Skin epidermis (tissue), 12 donors: ENCODE data around the gene MT1E.
"Not testable (repeated sequence)": the region's sequence is repeated elsewhere in the genome, so short reads cannot be mapped to it uniquely, and the experiment has no call there.

Experiments
- H3K27ac ChIP-seq, 21 experiments: fragments of 200-600 bp; sonication (generic) in 11 of 21; one replicate each; pipeline ENCODE4 v1.5.0; 2020; ENCODE audit warnings: mild to moderate bottlenecking in 3 of 21, inconsistent platforms in 2 of 21, moderate library complexity in 2 of 21
- H3K4me3 ChIP-seq, 7 experiments: fragments of 200-600 bp; sonication (generic) in 2 of 7; one replicate each; pipeline ENCODE4 v1.5.0; 2020; ENCODE audit warnings: inconsistent platforms in 2 of 7, mild to moderate bottlenecking in 2 of 7, moderate library complexity in 1 of 7

Gene MT1E

GRCh38 chr16:56625140-56625942 lies at the start of gene MT1E:
MT1E (plus strand) TSS chr16:56625781; CDS start chr16:56625852, 71 bp downstream.
- peak within 1 kb of the TSS; percentile 30 to 65 (median 52) for H3K4me3 ChIP-seq
- H3K27ac ChIP-seq = peak within 1 kb of the TSS; percentile 62 to 96 (median 85)

DNA sequence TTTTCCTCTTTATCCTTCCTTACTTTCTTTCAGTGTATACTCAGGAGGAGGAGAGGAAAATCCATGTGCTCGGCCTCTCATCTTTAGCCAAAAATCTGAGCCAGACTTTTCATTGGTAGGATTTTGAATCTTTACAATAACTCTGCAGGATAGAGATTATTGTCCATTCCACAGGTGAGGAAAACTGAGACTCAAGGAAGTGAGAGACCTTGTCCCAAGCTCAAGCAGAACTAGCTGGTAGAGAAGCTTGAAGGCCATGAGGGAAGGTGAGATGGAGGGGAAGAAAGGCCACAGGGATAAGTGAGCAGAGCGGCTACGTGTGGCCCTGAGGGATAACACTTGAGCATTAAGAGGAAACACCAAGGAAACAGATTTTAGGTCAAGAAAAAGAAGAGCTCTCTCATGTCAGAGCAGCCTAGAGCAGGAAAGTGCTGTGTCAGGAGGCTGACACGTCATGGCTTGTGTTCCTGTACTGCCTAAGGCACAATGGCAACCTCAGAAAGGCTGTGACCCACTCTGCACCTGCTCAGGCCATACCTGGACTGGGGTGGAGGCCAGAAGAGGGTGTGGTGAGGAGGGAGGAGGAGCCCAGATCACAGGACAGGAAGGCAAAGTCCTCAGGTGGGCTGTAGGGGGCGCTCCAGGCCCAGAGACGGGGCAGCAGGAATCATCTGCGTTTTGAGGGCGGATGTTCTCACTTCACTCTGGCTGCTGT lies 48.8 kb upstream of the MT1E start:
- H3K4me3 ChIP-seq = no peak overlapping the region
- no peak overlapping the region for H3K27ac ChIP-seq

DNA sequence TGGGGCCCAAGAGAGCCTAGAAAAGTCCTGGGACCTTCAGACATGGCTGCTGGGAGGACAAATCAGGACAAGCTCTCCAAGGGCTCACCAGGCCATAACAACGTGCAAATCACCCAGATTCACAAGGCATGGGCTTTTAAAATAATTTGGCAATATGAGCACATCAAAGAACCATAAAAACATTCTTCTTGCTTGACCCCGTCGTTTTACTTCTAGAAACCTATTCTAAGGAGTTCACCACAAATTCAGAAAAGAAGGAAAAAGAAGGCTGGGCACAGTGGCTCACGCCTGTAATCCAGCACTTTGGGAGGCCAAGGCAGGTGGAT lies 48.3 kb upstream of the MT1E start:
- Histone ChIP-seq H3K4me3 (no peak overlapping the region), H3K27ac (no peak overlapping the region)

- Histone ChIP-seq H3K4me3 (no peak overlapping the region), H3K27ac (no peak overlapping the region)
These were observed 45.1 kb upstream of the MT1E start for GRCh38 chr16:56580391-56581048.

DNA sequence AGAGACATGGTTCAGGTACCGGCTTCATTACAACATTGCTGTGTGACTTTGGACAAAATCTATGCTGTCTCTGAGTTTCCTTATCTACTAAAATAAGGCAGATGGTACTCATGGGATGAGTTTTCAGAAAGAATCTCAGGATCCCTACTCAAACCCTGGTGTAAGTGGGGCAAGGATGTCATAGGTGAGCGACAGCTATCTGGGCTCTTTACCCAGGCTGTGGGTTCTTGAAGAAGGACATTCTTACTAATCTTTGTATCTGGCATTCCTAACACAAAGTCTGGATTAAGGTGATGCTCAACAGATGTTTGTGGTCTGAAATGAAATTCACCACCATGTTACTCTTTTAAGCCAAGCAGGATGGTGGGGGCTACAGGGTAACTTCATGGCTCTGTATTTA lies 42.7 kb upstream of the MT1E start:
- H3K4me3 ChIP-seq, H3K27ac ChIP-seq: not testable (repeated sequence)

DNA sequence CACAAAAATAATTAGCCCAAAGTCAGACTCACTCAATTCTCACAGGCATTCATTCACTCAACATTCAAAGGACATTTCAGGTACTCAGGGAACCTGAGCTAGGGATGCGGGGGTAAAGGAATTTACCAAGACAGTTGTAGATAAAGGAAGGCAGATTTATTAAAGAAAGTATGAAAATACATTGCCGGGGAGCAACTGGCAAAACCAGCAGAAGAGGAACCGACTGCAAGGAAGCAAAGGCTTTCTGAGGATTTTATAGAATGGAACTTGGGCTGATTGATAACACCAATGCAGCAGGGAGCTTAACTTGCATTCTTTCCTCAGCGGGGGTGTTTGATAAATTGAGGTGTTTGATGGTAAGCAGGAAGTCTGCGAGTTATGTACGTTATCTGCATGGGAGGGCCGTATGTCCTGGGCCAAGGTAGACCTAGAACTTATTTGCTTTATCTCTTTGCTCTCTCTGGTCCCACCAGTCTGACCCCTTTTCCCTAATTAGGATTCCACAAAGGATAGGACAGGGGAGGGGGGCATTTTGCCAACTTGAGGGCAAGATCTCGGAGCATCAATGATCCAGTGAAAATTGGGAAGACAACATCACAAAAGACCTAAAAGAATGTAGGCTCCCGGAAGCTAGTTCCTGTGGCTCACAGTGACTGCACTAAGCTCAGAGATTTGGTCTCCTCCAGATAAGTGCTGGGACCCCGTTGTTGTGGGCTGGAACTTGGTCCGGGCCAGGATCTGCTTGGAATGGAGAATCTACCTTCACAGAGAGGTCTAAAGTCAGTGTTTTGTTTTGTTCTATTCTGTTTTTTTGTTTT lies 42.0 kb upstream of the MT1E start:
- Histone ChIP-seq H3K4me3 (no peak overlapping the region), H3K27ac (no peak overlapping the region)

DNA sequence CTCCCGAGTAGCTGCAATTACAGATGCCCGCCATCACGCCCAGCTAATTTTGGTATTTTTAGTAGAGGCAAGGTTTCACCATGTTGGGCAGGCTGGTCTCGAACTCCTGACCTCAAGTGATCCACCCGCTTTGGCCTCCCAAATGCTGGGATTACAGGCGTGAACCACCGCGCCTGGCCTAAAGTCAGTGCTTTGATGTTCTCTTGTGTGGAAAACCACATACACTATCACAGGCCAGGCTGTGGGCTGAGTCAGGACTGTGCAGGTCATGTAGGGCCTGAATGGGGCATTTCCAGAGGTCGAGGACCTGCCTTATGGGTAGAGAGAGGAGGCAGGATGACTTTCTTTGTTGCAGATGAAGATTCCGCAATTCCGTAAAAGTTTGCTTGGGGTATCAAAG lies 41.3 kb upstream of the MT1E start:
- Histone ChIP-seq H3K27ac (no peak overlapping the region), H3K4me3 (no peak overlapping the region)

- Histone ChIP-seq H3K27ac (no peak overlapping the region), H3K4me3 (peak overlapping the region in 6 of 7 experiments; percentile 2 to 40 (median 18))
These were observed 36.8 kb upstream of the MT1E start for GRCh38 chr16:56588781-56589140.

GRCh38 chr16:56589141-56590039 lies 36.2 kb upstream of the MT1E start, which contains the start of gene MT3:
MT3 (plus strand) TSS chr16:56589528; CDS start chr16:56589591, 63 bp downstream.
- Histone ChIP-seq H3K4me3 (peak within 1 kb of the TSS; percentile 2 to 40 (median 19)), H3K27ac (no peak within 1 kb of the TSS)

DNA sequence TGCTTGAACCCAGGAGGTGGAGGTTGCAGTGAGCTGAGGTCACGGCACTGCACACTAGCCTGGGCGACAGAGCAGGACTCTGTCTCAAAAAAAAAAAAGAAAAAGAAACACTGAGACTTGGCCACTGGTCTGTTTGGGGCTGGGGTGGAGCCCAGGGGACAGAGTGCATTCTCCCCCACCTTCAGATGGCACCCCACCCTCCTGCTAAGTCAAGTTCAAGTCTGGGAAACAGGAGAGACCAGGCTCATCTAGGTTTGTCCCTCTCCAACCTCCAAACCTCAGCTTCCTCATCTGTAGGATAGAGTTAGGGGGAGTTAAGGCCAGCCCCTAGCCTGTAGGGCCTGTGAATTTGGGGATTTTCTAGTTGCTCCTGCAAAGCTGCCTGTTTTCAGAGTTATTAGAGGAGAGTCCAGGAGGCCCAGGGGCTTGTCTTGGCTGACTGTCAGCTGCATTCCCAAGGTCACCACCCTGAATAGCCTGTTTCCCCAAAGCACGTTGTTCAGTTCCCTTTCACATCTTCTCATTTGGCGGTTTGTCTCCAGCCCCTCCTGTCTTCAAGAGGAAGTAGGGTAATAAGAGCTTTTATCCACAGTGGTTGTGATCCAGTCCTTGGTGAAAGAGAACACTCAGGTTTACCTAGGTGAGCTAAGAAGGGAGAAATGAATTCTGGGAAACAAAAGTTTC lies 34.1 kb upstream of the MT1E start:
- Histone ChIP-seq H3K27ac (no peak overlapping the region), H3K4me3 (no peak overlapping the region)

DNA sequence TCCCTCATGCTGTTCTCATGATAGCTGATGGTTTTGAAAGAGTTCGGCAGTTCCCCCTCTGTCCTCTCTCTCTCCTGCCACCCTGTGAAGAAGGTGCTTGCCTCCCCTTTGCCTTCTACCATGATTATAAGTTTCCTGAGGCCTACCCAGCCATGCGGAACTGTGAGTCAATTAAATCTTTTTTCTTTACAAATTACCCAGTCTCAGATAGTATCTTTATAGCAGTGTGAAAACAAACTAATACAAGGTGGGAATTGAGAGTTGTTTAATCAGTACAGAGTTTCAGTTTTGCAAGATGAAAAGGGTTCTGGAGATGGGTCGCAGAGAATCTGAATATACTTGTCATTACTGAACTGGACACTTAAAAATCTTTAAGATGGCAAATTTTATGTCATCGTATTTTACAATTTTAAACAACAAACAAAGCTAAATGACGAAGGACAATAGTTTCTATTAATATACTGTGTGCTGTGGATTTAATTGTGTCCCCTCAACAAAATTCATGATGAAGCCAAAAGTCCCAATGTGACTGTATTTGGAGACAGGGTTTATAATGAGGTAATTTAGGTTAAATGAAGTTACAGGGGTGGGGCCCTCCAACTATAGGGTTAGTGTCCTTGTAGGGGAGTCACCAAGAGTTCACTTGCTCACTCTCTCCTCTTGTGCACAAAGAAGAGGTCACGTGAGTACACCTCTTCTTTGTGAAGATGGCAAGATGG lies 31.8 kb upstream of the MT1E start:
- no peak overlapping the region for H3K27ac ChIP-seq
- H3K4me3 ChIP-seq = no peak overlapping the region

- H3K4me3 ChIP-seq = no peak overlapping the region
- no peak overlapping the region for H3K27ac ChIP-seq
These were observed 31.3 kb upstream of the MT1E start for GRCh38 chr16:56594292-56594619.

GRCh38 chr16:56600398-56600999 lies 25.1 kb upstream of the MT1E start:
- H3K4me3 ChIP-seq = no peak overlapping the region
- no peak overlapping the region for H3K27ac ChIP-seq

- Histone ChIP-seq H3K4me3 (no peak overlapping the region), H3K27ac (no peak overlapping the region)
These were observed 24.3 kb upstream of the MT1E start for GRCh38 chr16:56601325-56601724.

- H3K27ac ChIP-seq = peak overlapping the region in 1 of 21 experiments; percentile 14
- H3K4me3 ChIP-seq = no peak overlapping the region
These were observed 22.0 kb upstream of the MT1E start for GRCh38 chr16:56603589-56603988.

DNA sequence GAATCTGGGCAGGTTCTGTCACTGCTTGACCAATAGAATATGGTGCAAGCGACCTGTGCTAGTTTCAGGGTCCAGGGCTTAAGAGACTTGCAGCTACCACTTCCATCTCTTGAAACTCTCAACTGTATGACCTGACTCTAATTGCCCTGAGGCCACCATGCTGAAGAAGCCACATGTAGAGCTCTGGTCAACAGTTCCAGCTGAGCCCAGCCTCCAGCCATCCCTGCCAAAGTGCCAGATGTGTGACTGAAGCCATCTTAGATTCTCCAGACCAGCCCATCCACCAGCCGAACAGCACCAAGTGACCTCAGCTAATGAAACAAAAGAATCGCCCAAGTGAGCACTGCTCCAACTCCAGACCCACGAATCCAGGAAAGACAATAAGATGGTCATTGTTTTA lies 20.6 kb upstream of the MT1E start:
- H3K27ac ChIP-seq = peak overlapping the region in 12 of 21 experiments; percentile 84 to 99 (median 94)
- no peak overlapping the region for H3K4me3 ChIP-seq

DNA sequence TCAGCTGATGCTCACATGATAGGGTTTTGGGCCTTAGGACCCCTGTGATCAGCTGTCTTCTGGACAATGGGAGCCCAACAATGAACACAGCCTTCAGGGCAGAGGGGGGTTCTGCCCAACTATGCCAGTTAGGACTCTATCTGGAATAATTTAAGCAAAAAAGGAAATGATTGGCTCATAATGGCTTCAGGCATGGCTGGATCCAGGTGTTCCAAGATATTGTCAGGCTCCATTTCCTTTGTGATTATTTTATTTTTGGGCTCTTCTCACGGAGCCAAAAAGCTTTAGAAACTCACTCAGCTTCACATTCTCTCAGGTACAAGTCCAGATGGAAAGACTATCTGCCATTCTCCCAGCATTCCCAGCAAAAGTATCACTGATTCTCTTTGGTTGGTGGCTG lies 20.1 kb upstream of the MT1E start:
- H3K27ac ChIP-seq = peak overlapping the region in 17 of 21 experiments; percentile 40 to 99 (median 93)
- H3K4me3 ChIP-seq = no peak overlapping the region
